ENCODE data around the gene RGS9. TPM values are rescaled to one million over a fixed set of nuclear protein-coding genes. Genes with fewer than 3 reads are reported as not detected.

RGS9 gene
- polyA plus RNA-seq, 1 donor: 2.8 TPM

GRCh38 chr17:65219707-65220106 is 82.5 kb downstream of the RGS9 start:
- DNase-seq: no peak

GRCh38 chr17:65220732-65221131 is 83.6 kb downstream of the RGS9 start:
- DNase-seq: no peak

GRCh38 chr17:65222214-65222738 is 85.1 kb downstream of the RGS9 start:
- DNase-seq: no peak

DNA sequence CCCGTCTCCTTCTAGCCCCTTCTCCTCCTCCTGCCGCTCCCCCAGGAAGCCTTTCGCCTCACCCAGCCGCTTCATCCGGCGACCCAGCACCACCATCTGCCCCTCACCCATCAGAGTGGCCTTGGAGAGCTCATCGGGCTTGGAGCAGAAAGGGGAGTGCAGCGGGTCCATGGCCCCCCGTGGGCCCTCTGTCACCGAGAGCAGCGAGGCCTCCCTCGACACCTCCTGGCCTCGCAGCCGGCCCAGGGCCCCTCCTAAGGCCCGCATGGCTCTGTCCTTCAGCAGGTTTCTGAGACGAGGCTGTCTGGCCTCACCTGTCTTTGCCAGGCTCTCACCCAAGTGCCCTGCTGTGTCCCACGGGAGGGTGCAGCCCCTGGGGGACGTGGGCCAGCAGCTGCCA is 87.9 kb downstream of the RGS9 start:
- DNase-seq: no peak

DNA sequence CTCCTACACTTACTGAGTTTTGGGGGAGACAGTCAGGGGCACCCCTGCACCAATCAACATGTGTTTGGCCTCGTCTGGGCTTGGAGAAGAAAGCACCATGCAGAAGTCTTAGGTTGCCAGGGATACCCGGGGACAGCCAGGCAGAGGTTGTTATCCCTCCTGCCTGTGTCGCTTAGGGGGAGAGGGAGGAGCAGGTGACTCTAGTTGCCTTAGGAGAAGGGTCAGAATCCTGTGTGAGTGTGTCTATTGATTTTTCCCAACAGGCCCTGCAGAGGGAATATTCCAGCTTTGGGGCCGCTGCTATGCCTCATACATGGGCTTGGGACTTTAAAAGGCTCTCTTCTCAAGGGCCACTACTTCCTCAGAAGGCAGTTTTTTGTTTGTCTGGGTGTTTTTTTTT is 89.1 kb downstream of the RGS9 start:
- no peak for DNase-seq

DNA sequence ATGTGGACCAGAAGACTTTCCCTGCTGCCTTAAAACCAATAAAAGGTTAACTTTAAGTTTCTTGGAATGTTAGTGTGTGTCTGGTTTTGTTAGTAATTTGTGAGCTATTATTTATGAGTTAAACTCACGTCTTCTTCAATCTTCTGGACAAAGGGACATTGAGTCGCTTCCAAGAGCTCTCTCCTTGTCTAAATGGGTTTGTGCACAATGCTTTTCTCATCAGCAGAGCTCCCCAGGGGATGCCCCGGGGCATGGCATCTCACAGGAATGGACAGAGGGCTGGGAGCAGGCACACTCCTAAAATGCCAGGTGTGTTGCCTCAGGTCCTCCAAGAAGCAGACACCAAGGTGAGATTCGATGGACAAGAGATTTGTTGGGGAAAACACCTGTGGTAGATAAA is 90.5 kb downstream of the RGS9 start:
- DNase-seq: no peak

DNA sequence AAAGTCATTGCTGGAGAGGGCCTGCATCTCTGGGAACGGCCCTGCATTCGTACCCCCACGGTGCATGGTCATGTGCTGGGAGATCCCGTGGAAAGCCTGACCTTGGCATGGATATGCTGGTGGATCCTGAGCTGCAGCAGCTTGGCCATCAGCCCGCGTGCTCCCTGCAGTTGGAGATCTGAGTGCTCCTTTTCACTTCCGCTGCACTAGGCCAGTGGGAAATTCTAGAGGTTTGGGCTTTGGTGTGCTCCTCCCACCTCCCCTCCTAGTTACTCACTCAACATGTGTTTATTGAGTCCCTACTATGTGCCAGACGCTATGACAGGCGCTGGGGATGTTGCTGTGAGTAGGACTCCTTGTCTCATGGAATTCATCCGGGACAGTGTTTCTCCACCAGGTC is 91.1 kb downstream of the RGS9 start:
- DNase-seq: no peak

- no peak for DNase-seq
These were observed 91.8 kb downstream of the RGS9 start for GRCh38 chr17:65228734-65229620.

DNA sequence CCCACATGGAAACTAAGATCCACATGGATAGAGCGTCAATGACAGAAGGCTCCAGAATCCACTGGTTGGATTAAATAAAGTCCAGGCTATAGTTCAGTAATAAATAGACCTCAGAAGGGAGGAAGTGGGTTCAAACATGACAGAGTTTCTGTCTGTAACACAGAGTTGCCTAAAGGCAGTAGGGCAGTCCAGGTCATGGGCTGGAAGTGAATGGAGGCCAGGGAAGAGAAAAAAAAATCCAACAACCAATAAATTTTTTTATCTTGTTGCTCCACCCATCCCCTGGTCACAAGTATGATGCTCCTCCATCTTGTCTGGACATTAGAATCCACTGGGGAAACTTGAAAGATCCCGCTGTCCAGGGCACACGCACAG is 92.4 kb downstream of the RGS9 start:
- DNase-seq: no peak

GRCh38 chr17:65230040-65230439 is 92.9 kb downstream of the RGS9 start:
- DNase-seq: no peak

GRCh38 chr17:65231086-65231485 is 93.9 kb downstream of the RGS9 start:
- no peak for DNase-seq

GRCh38 chr17:65231662-65232335 is 94.6 kb downstream of the RGS9 start:
- DNase-seq: peak; percentile 22

DNA sequence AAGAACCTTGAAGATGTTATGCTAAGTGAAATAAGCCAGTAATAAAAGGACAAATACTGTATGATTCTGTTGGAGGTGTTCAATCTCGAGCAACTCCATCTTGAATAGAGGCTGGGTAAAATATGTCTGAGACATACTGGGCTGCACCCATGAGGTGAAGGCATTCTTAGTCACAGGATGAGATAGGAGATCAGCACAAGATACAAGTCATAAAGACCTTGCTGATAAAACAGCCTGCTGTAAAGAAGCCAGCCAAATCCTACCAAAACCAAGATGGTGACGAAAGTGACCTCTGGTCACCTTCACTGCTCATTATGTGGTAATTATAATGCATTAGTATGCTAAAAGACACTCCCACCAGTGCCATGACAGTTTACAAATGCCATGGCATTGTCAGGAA is 98.1 kb downstream of the RGS9 start:
- DNase-seq: no peak

- no peak for DNase-seq
These were observed 99.2 kb downstream of the RGS9 start for GRCh38 chr17:65236321-65236720.

DNA sequence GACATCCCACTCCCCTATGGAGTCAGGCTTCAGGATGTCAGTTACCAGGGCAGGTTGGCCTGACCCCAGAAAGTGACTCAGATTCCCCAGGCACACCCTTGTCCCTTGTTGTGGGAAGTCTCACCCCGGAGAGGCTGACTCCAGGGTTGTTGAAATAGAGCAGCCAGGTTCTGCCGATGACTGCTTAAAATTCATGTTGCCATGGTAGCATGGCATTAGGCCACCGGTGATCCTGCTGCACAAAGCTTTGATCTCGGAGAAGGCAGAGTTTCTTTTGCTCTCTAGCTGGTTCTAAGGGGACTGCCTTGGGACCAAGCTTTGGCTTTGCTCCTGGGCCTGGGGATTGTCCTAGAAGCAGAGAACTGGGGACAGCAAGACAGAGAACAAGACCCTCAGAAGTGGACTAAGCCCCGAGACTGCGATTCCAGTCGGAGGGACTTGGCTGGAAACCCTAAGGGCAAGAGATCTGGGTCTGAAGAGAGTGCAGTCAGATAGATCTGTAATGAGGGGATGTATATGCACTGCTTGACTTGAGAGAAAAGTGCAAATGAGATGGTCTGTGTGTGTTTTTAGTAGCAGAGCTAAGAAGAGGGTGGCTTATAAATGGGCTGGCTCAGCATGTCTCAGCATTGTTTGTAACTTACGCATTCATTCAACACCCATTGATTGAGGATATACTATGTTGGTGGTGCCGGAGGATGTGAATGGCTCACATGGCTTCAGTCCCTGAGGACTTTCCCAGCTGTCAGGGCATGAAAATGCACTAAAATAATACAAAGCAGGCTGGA is 106.9 kb downstream of the RGS9 start:
- peak; percentile 7 for DNase-seq

DNA sequence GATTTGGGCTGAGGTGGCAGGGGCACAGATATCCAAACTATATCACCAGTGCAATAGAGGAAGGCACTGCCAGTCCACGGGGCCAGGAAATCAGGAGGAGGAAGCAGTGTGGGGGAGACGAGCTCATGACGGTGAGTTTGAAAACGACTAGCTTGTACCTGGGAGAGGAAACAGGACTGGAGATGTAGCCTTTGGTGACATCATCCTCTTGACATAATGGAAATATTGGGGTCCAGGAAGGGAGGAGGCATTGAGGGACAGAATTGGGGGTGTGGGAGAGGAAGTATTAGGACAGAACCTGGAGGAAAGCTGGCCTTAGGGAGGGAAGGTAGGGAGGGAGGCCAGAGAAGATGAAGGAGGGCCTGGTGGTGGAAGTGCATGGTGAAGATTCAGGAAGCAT is 109.1 kb downstream of the RGS9 start:
- DNase-seq: no peak

DNA sequence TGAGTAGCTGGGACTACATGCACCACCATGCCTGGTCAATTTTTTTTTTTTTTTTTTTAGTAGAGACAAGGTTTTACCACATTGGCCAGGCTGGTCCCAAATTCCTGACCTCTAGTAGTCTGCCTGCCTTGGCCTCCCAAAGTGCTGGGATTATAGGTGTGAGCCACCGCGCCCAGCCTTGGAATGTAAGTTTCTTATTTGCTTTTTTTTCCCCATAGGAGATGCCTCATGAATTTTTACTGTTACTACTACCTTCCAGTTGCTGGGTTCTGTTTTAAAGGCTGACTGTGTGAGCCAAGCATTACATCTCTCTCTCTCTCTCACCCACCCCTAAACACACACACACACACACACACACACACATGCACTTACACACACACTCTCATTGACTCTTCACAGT is 112.6 kb downstream of the RGS9 start:
- no peak for DNase-seq

DNA sequence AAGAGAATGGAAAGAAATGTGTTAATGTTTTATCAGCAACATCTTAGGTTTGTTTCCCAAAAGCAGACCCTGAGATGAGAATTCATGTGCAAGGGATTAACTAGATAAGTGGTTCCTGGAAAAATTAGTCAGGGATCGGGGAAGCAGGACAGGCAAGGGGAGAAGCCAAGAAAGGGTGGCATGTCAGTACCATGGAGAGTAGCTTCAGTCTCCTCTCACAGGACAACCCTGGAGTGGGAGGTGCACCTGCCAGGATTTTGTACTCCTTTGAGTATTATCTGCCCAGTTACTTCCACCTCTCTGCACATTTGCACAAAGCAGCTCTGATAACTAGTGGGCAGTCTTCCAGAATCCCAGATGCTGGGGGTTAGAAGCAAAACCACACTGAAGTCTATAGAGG is 117.0 kb downstream of the RGS9 start:
- no peak for DNase-seq

- DNase-seq: no peak
These were observed 122.1 kb downstream of the RGS9 start for GRCh38 chr17:65259281-65259680.

GRCh38 chr17:65259696-65260485 is 122.7 kb downstream of the RGS9 start:
- no peak for DNase-seq

- no peak for DNase-seq
These were observed 123.5 kb downstream of the RGS9 start for GRCh38 chr17:65260626-65261025.

DNA sequence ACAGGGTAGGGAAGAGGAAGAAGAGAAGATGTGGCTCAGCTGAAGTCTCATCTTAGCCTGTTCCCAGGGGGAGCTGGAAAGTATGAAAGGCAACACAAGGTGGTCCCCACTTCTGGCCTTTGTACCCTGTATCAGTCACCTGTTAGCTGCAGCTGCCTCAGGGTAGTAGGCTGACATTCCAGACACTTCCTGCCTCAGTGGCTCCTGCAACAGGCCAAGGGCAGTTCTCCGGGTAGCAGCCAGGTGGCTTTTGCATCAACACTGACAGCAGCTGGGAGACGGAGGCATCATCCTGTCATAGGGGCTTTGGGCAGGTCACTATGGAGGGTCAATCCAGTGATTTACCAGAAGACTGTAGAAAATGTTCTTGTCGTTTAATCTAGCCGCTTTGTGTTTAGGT is 124.0 kb downstream of the RGS9 start:
- DNase-seq: no peak

Data from hindlimb muscle (tissue), 1 donor.